ENCODE results near the gene PAX5.

Gene PAX5

DNA sequence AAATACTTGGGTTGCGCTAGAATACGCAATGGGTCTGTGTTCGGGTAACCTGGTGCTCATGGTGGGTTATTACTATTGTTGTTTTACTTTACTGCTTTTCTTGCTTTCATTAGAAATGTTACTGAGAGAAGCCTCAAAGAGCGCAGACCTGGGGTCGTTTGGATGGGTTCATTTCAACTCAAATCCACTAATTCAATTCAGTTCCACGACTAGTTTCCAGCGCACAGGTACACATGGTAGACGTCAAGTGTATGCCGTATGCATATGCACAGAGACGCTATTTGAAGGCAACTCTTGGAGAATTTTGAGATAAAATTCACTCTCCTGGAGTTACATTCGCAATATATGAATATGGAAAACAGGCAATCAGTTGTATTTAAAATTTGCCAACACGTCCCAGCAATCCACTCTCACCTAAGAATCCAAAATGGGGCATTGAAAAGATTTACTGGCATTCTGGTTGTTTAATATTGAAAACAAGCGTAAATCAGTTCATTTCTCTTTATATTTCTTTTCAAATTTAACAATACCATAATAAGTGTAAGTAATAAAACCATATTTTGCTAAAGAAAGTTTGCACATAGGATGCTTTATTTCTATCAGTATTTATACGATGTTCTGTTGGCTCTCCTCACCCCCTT, 4.4 kb upstream of the PAX5 start:
- in situ Hi-C loops (cut with MboI; ENCODE audit: low pct_unique_long_range_greater_than_20kb, low sequenced_read_pairs): no loop called here
- DNase-seq: no peak

GRCh38 chr9:37037503-37038301, 3.6 kb upstream of the PAX5 start:
- no peak for DNase-seq

DNA sequence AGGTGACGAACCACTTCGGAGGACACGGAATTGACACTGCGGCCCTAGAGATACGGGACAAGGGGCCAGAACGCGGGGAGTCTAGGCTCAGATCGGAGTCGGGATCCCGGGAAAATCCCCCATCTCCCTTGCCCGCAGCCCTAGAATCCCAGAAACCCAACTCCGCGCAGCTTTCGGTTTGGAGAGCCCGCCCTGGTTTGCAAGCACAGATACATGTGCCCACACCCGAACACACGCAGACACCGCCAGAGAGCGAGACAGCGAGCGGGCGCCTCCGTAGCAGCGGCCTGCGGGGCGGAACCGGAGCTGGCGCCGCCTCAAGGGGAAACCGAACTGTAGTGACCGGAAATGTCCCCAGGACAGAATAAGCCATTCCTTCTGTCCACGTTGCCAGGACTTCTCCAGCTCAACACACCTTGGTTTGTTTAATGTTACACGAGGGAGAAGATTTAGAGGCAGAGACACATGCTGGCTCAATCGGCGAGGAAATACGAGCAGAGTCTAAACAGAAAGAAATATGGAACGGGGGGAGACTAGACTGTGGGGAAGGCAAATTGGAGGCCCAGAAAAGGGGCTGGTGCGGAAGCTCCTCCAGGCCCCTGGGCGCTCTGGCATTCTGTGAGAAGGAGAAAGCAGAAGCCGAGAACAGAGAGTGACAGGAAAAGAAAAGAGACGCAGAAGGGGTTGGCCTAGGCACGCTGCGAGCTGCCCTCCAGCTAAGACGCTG, 2.9 kb upstream of the PAX5 start:
- in situ Hi-C loops (cut with MboI; ENCODE audit: low pct_unique_long_range_greater_than_20kb, low sequenced_read_pairs): no loop called here
- DNase-seq: peak; percentile 83

More at GRCh38 chr9:37037503-37038301, 3.6 kb upstream of the PAX5 start:
- in situ Hi-C loops (cut with MboI; ENCODE audit: low pct_unique_long_range_greater_than_20kb, low sequenced_read_pairs): no loop called here

GRCh38 chr9:37036371-37036775, 2.3 kb upstream of the PAX5 start:
- in situ Hi-C loops (cut with MboI; ENCODE audit: low pct_unique_long_range_greater_than_20kb, low sequenced_read_pairs): no loop called here
- peak; percentile 66 for DNase-seq

GRCh38 chr9:37035648-37036370, 1.7 kb upstream of the PAX5 start:
- in situ Hi-C loops (cut with MboI; ENCODE audit: low pct_unique_long_range_greater_than_20kb, low sequenced_read_pairs): no loop called here
- DNase-seq: peak; percentile 31

DNA sequence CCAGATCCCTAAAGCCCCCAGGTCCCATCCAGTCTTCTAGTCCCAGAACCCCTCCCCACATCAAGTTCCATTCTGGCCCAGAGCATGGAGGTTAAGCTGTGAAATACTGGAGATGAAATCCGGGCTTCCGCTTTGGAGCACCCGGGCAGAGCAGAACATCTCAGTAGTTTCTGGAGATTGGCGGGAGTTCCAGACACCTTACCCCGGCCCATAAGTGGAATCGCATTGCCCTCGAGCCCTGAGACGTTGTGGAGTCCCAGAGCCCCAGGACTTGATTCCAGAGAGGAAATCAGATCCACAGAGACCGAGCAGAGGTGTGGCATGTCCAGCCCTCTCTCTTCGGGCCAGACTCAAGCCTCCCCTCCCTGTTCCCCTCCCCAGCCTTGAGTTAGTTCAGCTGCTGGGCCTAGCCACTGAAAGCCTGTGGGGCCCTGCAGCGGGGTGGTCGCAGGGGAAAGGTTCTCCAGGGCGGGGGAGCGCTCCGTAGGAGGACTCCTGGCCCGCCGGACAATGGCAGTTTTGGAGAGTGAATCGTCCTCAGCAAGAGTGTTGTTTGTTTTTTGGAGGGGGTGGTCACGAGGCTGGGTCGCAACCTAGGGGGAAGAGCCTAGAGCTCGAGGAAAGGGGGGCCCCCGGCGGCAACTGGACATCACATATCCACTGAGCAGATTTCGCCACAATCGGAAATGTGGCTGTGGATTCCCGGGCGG, 1.0 kb upstream of the PAX5 start:
- in situ Hi-C loops (cut with MboI; ENCODE audit: low pct_unique_long_range_greater_than_20kb, low sequenced_read_pairs): no loop called here
- no peak for DNase-seq

GRCh38 chr9:37034305-37034937, 353 bp upstream of the PAX5 start:
- in situ Hi-C loops (cut with MboI; ENCODE audit: low pct_unique_long_range_greater_than_20kb, low sequenced_read_pairs): no loop called here
- peak; percentile 85 for DNase-seq

DNA sequence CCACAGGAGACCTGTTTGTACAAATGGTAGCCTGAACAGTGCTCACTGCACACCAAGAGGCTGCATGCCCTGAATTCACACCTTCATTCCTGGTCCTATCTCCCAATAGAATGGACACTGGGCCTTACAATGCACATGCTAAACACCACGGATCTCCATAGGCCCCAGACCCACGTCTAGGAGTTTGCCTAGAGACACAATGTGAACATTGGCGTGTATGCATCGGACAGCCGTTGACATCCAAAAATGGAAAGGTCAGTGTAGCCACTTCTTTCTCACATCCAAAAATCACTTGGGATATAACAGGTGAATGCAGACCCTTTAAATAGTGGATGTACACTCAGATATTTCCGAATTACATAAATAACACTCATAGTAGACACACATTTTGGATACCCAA, 927 bp downstream of the PAX5 start:
- DNase-seq: no peak
- in situ Hi-C loops (cut with MboI; ENCODE audit: low pct_unique_long_range_greater_than_20kb, low sequenced_read_pairs): no loop called here

- in situ Hi-C loops (cut with MboI; ENCODE audit: low pct_unique_long_range_greater_than_20kb, low sequenced_read_pairs): no loop called here
- no peak for DNase-seq
Measured at GRCh38 chr9:37032713-37033112, 1.4 kb downstream of the PAX5 start.

DNA sequence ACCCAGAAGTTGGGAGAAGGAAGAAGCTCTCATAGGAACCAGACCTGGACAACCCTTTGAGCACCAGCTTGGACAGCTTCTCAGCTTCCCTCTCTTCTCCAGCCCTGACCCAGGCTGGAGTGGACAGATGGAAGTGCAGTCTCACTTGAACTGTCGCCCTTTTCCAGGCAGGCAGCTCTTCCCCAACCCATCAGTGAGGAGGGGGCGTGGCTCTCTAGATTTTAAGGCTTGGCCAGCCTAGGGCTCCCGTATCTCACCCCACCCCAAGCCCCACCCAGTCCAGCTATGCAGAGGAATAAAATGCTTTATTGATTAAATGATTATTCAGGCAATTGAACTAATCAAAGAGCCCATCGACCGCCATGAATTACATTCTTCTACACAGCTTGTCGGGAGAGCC, 2.2 kb downstream of the PAX5 start:
- no peak for DNase-seq
- in situ Hi-C loops (cut with MboI; ENCODE audit: low pct_unique_long_range_greater_than_20kb, low sequenced_read_pairs): no loop called here

GRCh38 chr9:37031081-37031480, 3.0 kb downstream of the PAX5 start:
- no peak for DNase-seq
- in situ Hi-C loops (cut with MboI; ENCODE audit: low pct_unique_long_range_greater_than_20kb, low sequenced_read_pairs): no loop called here

- in situ Hi-C loops (cut with MboI; ENCODE audit: low pct_unique_long_range_greater_than_20kb, low sequenced_read_pairs): no loop called here
- peak; percentile 50 for DNase-seq
Measured at GRCh38 chr9:37030611-37030939, 3.5 kb downstream of the PAX5 start.

GRCh38 chr9:37029776-37030610, 4.1 kb downstream of the PAX5 start:
- in situ Hi-C loops (cut with MboI; ENCODE audit: low pct_unique_long_range_greater_than_20kb, low sequenced_read_pairs): no loop called here
- DNase-seq: no peak

DNA sequence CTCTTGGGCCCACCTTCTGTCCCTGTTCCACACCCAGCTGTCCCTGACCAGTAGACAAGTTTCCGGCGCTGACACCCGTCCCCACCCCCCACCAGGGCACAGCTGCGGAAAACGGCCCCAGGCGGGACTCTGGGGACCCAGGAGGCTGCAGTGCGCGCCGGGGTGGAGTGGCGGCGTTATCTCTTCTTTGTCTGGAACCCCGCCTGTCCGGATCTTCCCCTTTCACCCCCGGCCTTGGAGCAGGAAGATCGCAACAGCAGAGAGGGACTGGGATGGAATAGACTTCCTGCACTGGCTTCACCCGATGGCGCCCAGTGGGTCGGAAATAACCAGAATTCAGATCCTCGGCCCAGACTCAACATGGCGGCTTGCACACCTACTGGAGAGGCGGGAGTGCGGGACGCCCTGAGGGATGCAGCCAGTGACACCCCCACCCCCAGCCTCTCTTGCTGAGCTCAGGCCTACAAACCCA, 4.7 kb downstream of the PAX5 start:
- in situ Hi-C loops (cut with MboI; ENCODE audit: low pct_unique_long_range_greater_than_20kb, low sequenced_read_pairs): no loop called here
- no peak for DNase-seq

GRCh38 chr9:37028420-37029031, 5.5 kb downstream of the PAX5 start:
- in situ Hi-C loops (cut with MboI; ENCODE audit: low pct_unique_long_range_greater_than_20kb, low sequenced_read_pairs): no loop called here
- no peak for DNase-seq

DNA sequence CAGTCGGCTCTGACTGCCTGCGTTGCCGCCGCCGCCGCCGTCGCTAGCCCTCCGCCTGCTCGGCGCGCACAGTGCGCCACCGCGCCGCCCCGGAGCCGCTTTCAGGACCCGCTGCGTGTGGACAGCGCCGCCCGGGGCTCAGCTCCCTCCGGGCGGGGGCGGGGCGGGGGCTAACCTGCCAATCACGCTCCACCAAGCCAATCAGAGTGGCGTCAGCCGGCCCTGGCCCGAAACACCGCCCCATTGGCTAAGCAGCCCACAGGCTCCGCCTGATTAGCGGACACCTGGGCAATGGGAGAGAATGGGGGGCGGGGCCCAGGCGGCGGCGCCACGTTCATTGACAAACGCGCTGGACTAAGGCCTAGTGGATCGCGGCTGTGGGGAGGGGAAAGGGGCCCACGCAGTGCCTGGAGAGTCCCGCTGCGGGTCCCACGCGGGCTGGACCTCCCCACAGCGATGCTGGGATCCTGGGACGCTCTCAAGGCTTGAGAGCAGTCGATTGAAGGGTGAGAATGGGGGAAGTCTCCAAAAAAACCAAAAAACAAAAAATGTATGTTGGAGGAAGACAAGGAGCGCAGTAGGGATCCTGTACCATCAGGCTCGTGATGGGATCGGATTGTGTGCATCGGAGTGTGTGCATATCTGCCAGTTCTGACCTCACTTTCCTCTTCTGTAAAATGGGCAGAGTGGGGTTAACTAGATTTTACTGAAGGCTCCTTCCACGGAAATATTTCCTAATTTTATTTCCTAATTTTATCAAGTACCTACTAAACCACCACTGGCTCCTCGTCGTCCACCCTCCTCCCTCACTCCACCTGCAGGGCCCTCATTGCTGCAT, 6.3 kb downstream of the PAX5 start:
- in situ Hi-C loops (cut with MboI; ENCODE audit: low pct_unique_long_range_greater_than_20kb, low sequenced_read_pairs): no loop called here
- DNase-seq: peak; percentile 98

Measured in KBM-7 (cell line).